PC-9 (cell line): ENCODE data around the gene OR2T34.
"Not testable (repeated sequence)": the region's sequence is repeated elsewhere in the genome, so short reads cannot be mapped to it uniquely, and the experiment has no call there.

Source experiments
- EZH2 ChIP-seq: fragments of 200-600 bp; sonication (generic); IDR thresholded peaks from 2 replicates; pipeline ENCODE4 v1.8.0; 2017; ENCODE audit warnings: antibody characterized with exemption, low read depth
- TF ChIP-seq, protein P1 (sequence below): fragments of 200-600 bp; sonication (generic); conservative IDR thresholded peaks from 2 replicates; pipeline ENCODE4 v1.6.1; 2017; ENCODE audit warnings: mixed run types, antibody characterized with exemption, mild to moderate bottlenecking, moderate library complexity

DNA sequence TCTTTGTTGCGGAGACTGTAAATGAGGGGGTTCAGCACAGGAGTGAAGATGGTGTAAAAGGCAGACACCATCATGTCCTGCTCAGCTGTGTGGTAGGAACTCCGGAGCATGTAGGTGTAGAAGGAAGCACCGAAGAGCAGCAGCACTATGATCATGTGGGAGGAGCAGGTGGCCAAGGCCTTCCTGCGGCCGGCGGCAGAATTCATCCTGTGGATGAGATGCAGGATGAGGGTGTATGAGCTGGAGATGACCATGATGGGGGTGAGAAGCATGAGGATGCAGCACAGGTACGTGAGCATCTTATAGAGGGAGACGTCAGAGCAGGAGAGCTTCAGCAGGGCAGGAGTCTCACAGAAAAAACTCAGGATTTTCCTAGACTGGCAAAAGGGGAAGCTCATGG, 701 bp downstream of the OR2T34 start:
- TF ChIP-seq, protein P1, sequence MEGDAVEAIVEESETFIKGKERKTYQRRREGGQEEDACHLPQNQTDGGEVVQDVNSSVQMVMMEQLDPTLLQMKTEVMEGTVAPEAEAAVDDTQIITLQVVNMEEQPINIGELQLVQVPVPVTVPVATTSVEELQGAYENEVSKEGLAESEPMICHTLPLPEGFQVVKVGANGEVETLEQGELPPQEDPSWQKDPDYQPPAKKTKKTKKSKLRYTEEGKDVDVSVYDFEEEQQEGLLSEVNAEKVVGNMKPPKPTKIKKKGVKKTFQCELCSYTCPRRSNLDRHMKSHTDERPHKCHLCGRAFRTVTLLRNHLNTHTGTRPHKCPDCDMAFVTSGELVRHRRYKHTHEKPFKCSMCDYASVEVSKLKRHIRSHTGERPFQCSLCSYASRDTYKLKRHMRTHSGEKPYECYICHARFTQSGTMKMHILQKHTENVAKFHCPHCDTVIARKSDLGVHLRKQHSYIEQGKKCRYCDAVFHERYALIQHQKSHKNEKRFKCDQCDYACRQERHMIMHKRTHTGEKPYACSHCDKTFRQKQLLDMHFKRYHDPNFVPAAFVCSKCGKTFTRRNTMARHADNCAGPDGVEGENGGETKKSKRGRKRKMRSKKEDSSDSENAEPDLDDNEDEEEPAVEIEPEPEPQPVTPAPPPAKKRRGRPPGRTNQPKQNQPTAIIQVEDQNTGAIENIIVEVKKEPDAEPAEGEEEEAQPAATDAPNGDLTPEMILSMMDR = not testable (repeated sequence)
- not testable (repeated sequence) for TF ChIP-seq EZH2
